T-helper 2 cell (primary cell): Measurements from ENCODE around the gene BLOC1S1.

ENCODE experiments used
- DNase-seq, 5 experiments: peaks; one replicate each; pipeline versions ENCODE4 v3.0.0 to v3.0.0-alpha.2; 2012 to 2022

The BLOC1S1 gene

DNA sequence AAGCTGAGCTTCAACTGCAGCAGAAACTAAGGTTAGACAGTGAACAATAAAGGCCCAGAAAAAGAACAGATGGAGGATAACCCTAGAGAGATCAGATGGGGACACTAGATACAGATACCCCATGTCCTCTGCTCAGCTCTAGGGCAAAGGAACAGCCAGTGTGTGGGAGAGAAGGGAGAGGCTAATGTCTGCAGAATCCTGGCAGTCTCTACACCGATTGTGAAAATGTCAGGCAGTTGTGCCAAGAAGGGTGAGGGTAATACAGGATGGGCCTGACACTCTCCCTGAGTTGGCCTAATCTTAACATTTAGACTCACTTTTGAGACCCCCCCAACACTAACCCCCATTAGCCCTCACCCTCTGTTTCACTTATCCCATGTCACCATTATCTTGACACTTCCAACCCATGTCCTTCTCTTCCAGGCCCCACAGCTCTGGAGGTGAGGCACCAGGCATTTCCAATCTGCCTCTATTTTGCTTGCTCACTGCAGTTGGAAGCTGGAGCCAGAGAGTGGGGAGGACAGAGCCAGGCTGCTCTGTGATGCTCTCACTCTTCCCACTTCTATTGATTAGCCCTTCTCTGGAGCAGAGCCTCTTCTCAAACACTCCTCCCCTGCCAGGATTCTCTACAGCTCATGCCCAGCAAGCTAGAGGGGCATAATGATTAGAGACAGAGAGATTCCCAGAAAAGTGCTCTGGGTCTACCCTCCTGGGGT lies 3.0 kb upstream of the BLOC1S1 start:
- no peak for DNase-seq

- DNase-seq = no peak
Measured at GRCh38 chr12:55713721-55714120, 2.1 kb upstream of the BLOC1S1 start.

DNA sequence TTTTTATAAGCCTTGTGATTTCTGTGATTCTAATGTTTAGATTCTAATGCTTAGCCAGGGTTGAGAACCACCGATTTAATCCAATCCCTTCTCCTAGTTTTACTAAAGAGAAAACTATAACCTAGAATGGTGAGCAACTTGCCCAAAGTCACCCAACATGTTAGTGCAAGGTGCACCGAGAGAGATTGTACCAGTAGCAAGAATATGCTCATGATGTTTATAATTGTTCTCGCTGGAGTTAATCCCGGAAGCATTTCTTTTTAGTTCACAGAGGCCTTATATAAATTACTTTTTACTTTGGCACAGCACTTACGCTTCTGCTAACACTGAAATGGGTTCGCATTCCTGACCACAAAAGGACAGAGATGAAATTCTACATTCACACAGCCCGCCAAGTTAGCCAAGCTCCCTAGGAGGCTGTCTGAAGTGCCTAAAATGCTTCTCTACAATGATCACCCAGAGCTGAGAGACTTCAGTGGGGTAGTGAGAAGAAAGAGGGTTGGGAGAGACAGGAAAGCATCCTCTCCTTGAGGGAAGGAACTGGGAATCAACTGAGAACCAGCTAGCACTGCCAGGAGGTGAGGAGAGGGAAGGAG lies 579 bp upstream of the BLOC1S1 start:
- DNase-seq = no peak

DNA sequence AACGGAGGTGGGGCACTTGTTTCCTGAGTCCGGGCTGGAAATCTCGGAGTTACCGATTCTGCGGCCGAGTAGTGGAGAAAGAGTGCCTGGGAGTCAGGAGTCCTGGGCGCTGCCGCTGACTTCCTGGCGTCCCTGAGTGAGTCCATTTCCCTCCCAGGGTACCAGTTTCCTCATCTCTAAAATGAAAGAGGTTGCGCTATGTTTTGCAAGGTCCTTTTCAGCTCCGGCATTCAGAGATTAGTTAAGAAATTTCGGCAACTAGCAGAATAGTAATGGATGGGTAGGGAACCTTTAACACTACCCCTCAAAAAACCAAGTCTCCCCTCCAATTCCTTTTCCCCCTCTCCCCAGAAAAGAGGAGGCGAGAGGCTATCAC lies 724 bp downstream of the BLOC1S1 start:
- no peak for DNase-seq

DNA sequence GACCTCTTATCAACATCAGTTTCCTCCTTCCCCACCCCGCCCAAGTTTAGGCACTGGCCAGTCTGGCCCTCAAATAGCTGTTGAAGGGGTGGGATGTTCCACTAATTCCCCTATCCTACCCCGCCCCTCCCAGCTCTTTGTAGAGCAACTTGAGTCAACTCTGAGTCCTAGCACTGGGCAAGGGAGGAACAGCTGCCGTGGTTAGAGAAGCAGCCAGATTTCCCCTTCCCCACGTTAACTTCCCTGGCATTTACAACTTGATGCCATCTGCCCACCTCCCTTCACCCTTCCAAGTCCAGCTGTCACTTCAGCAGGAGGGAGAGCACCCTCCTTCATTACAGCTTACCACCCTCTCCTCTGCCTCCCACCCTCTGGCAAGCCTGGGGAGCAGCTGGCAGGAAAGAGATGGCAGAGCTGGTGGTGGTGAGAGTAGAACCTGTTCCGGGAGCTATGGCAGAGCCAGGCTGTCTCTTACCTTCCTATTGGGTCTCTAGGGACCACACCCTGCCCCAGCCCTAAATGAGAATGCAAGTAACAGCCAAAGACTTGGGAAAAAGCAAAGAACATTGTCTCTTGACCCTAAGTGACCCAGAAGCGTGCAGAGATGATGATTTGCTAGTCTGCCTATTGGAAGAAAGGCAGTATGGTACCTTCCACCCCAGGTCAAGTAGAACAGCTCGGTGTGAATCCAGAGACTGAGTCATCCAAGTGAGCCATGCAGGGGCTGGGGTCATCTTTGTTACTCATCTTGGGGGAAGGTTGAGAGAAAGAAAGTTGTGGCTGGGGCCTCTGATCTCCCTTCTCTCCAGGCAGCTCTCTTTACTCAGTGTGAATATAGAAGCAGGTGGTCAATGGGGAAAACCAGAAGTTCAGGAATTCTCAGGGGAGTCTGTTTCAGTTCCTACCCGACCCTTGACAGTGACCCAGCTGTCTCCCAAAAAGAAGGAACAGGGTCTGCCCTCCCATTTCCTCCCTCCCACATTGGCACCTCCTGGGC lies 1.5 kb downstream of the BLOC1S1 start:
- DNase-seq = no peak

DNA sequence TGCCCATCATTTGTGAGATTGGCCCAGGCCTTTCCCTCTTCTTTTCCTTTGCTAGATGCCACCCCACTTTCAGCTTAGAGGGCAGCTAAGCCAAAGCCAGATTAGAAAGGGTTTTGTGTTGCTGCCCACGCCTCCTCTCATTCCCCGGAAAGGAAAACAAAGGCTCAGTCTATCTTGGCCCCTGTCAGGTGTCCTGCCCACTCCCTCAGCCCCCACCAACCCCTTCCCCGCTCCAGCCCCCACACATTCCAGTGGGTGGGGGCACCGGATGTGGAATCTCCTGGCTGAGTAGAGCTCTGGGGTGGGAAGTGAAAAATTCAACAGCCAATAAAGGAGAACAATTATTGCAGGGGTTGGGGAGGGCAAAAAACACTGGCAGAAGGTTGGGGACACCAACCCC lies 2.2 kb downstream of the BLOC1S1 start:
- DNase-seq = no peak

GRCh38 chr12:55718624-55719275 lies 2.9 kb downstream of the BLOC1S1 start:
- no peak for DNase-seq

DNA sequence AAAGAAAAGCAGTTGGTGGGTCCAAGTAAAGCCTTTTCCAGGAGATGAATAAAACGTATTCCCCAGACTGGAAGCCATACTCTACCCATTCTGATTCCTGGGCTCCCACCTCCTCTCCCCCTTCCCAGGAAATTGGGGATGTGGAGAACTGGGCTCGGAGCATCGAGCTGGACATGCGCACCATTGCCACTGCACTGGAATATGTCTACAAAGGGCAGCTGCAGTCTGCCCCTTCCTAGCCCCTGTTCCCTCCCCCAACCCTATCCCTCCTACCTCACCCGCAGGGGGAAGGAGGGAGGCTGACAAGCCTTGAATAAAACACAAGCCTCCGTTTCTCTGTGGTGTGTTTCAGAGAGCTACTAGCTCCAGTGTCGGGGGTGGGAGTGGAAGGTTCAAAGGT lies 3.5 kb downstream of the BLOC1S1 start:
- DNase-seq = no peak

DNA sequence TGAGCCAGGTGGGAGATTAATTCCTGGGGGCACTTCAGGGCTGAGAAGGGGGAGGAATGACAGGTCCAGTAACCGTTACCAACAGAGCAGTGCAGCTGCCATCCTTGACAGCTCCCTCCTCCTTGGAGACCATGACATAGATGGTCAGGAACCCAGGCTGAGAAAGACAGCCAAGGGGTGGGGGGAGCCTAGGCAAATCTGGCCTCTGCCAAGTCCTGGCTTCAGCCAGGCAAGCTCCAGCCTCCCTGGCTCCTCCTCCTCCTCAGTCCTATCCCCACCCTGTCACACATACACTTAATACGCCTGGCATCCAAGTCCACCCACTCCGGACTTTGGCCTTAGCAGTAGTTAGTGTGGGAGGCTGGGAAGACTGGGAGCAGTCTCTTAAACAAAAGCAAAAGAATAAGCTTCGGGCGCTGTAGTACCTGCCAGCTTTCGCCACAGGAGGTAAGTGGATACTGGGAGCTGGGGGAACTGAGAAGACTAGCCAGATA lies 4.3 kb downstream of the BLOC1S1 start, which contains the start of gene RDH5:
Gene RDH5 (plus strand): TSS at position 323 of the 494 bp plus-strand sequence. CDS start 792 bp downstream, outside the sequence.
- DNase-seq = no peak

DNA sequence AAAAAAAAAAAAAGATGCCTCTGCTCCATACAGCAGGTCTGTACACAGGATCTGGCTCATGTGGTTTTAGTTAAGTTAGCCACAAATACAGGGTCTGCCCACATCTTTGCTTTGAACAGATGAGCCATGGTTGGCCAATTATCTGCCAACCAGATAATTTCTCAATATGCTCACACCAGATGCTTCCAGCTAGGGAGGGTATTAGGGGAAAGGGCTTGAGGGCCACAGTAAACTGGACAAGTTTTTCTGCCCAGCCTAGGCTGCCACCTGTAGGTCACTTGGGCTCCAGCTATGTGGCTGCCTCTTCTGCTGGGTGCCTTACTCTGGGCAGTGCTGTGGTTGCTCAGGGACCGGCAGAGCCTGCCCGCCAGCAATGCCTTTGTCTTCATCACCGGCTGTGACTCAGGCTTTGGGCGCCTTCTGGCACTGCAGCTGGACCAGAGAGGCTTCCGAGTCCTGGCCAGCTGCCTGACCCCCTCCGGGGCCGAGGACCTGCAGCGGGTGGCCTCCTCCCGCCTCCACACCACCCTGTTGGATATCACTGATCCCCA lies 5.1 kb downstream of the BLOC1S1 start:
- peak in 2 of 5 experiments; percentile 18 to 85 for DNase-seq

DNA sequence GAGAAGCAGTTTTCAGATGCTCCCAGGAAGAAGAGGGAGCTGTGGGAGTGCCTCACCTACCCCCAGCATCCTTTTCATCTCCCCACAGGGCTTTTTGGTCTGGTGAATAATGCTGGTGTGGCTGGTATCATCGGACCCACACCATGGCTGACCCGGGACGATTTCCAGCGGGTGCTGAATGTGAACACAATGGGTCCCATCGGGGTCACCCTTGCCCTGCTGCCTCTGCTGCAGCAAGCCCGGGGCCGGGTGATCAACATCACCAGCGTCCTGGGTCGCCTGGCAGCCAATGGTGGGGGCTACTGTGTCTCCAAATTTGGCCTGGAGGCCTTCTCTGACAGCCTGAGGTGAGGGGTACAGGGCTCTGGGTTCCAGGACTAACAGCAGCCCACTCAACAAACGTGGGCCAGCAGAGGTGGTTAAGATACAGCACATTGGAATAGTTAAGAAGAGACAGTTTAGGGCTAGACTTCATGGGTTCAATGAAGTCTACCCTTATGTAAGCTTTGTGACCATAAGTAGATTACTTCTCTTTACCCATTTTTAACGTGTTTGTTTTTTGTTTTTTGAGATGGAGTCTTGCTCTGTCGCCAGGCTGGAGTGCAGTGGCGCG lies 5.9 kb downstream of the BLOC1S1 start:
- no peak for DNase-seq

GRCh38 chr12:55722948-55723347 lies 7.1 kb downstream of the BLOC1S1 start:
- no peak for DNase-seq

GRCh38 chr12:55723516-55724225 lies 7.8 kb downstream of the BLOC1S1 start:
- no peak for DNase-seq

GRCh38 chr12:55724226-55724939 lies 8.5 kb downstream of the BLOC1S1 start:
- DNase-seq = peak in 4 of 5 experiments; percentile 33 to 78 (median 48)

DNA sequence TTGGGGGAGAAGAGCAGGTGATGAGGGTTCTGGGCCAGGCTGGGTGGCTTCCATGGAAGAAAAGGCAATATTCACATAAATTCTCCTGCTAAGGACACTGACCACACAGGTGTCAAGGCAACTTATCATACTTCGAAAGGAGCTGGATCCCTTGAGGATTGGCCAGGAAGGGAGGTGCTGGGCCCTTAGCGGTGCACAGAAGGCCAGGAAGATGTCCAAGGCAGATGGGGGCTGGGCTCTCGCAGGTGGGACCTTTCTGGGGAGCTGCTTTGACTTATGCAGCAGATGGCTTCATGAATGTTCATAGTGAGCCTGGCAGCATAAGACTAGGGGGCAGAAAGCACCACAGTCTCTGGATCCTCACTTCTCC lies 9.1 kb downstream of the BLOC1S1 start:
- DNase-seq = no peak

DNA sequence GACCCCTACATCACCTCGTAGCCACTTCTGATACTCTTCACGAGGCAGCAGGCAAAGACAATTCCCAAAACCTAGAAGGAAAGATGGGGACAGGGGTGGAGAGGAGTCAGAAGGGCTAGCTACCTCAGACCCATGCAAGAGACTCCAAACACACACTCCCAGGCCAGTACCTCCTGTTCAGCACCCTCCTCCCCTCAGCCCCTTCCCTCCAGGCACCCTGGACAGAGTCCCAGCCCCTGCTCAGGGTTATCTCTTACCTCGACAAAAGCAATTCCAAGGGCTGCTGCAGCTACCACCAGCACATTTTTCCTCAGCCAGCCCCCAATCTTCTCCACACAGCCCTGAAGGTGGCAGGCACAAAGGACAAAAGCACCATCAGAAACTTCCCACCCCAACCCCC lies 9.7 kb downstream of the BLOC1S1 start:
- no peak for DNase-seq

DNA sequence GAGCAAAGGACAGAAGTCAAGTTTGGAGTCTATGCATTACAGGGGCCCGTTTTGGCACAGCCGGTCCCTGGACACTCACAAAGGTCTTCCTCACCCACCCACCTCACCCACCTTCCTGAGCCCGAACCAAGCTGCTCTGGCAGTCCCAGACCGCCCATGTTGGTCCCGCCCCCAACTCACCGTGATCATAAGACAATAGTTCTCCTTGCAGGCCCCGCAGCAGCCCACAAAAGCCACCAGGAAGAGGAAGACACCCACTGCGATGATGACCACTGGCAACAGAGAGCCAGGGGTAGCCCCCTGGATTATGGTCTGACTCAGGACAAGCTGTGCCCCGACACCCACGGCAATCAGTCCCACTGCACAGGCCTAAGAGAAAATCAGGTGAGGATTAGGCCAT lies 11.1 kb downstream of the BLOC1S1 start:
- DNase-seq = no peak

DNA sequence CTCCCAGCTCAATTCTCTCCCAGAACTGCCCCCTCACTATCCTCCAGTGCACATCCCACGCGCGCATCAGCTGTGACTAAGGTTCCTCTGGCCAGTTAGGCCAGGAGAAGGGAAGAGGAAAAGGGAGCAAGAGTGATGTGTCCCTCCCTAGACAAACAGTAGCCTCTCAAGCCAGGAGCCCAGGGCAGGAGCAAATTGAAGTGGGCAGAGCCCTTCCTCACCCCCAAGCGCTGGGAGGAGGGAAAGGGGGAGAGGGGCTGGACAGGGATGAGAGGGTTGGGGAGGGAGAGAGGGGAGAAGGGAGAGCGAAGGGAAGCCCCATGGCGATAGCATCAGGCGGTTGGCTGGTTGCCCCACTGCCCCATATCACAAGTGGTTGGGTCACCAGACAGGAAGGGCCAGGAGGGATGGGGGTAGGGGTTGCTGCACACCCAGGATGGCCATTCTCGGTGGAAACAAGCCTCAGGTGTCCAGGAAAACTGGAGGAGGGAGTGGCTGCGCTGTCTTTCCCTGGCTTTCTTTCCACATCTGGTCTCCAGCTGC lies 11.9 kb downstream of the BLOC1S1 start:
- DNase-seq = no peak

DNA sequence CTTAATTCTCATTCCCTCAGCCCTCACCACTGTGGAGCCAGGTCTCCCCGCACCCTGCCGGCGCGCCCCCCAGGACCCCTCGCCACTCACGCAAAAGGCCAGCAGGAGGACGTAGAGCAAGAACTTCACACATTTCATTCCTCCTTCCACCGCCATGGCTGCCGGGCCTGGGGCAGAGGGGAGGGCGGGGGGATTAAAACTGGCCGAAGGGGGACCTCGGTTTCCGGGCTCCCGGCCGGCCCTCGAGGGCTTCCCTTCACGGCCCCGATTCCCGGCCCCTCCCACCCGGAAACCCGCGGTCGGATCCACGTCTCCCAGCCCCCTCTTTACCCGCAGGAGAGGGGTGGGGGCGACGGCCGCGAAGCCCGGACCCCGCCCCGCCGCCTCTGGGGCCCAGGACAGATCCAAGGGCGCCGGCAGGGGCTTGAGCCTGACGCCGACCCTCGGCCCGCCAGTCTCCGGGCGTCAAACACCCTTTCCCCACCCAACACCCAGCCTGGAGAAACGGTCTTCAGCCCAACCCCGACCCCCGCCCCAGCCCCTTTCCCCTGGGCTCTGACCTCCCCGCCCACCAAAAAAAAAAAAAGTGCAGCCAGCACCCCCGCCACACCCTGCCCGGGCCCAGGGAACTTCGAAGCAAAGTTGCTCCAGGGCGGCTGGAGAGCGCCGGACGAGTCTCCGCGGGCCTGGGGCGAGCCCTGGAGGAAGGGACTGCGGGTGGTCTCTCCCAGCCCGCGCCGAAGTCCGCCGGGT lies 12.5 kb downstream of the BLOC1S1 start:
- DNase-seq = peak in 1 of 5 experiments; percentile 32
